OCI-M1 (cell line): ENCODE measurements around the gene CCDC88C.
"Not testable (repeated sequence)": the region's sequence is repeated elsewhere in the genome, so short reads cannot be mapped to it uniquely, and the experiment has no call there.

Experiments used
- DNase-seq: peaks from one replicate; lab custom pipeline; 2025; lab: John Stamatoyannopoulos, UW

CCDC88C gene

GRCh38 chr14:91415794-91416743 is 1.6 kb downstream of the CCDC88C start:
- DNase-seq = peak; percentile 60

- DNase-seq = no peak
These were observed 3.2 kb downstream of the CCDC88C start for GRCh38 chr14:91414475-91414833.

GRCh38 chr14:91413547-91414474 is 3.8 kb downstream of the CCDC88C start:
- DNase-seq = no peak

- no peak for DNase-seq
These were observed 4.7 kb downstream of the CCDC88C start for GRCh38 chr14:91412939-91413338.

GRCh38 chr14:91410771-91411536 is 6.7 kb downstream of the CCDC88C start:
- no peak for DNase-seq

- no peak for DNase-seq
These were observed 7.5 kb downstream of the CCDC88C start for GRCh38 chr14:91409928-91410718.

- not testable (repeated sequence) for DNase-seq
These were observed 8.4 kb downstream of the CCDC88C start for GRCh38 chr14:91409240-91409639.

- DNase-seq = no peak
These were observed 10.6 kb downstream of the CCDC88C start for GRCh38 chr14:91406982-91407381.

- DNase-seq = no peak
These were observed 11.2 kb downstream of the CCDC88C start for GRCh38 chr14:91406451-91406850.

- DNase-seq = no peak
These were observed 11.7 kb downstream of the CCDC88C start for GRCh38 chr14:91405724-91406435.

- DNase-seq = no peak
These were observed 12.3 kb downstream of the CCDC88C start for GRCh38 chr14:91405241-91405721.

GRCh38 chr14:91402771-91403600 is 14.6 kb downstream of the CCDC88C start:
- peak; percentile 91 for DNase-seq

- peak; percentile 76 for DNase-seq
These were observed 15.3 kb downstream of the CCDC88C start for GRCh38 chr14:91402348-91402747.

GRCh38 chr14:91401751-91402150 is 15.9 kb downstream of the CCDC88C start:
- DNase-seq = no peak

GRCh38 chr14:91400696-91401095 is 16.9 kb downstream of the CCDC88C start:
- no peak for DNase-seq

GRCh38 chr14:91399868-91400640 is 17.6 kb downstream of the CCDC88C start:
- DNase-seq = no peak

- no peak for DNase-seq
These were observed 18.9 kb downstream of the CCDC88C start for GRCh38 chr14:91398707-91399106.

GRCh38 chr14:91397965-91398591 is 19.5 kb downstream of the CCDC88C start:
- DNase-seq = no peak
